Fibroblast of lung (primary cell): Measurements from ENCODE around the gene PROK1. TPM values are rescaled to one million over a fixed set of nuclear protein-coding genes. Genes with fewer than 3 reads are reported as not detected.

ENCODE experiments used
- DNase-seq, 2 donors: peaks; one replicate each; pipeline versions ENCODE4 v3.0.0 to v3.0.0-alpha.2; 2010; ENCODE audit warnings: low read depth in 2 of 2
- H2AFZ ChIP-seq: 2 replicates; pipeline ENCODE4 v1.5.1; 2012; ENCODE audit warnings: low read length, control low read depth, inconsistent platforms
- H3K27ac ChIP-seq: 2 replicates; pipeline ENCODE4 v1.5.1; 2011; ENCODE audit warnings: low read length, control low read depth; ENCODE audit not compliant: insufficient read depth
- H3K27me3 ChIP-seq: 2 replicates; pipeline ENCODE4 v1.5.1; 2011; ENCODE audit warnings: mild to moderate bottlenecking, low read length; ENCODE audit not compliant: control insufficient read depth, insufficient read depth
- H3K36me3 ChIP-seq: 2 replicates; pipeline ENCODE4 v1.5.1; 2011; ENCODE audit warnings: low read length; ENCODE audit not compliant: control insufficient read depth, insufficient read depth
- H3K4me1 ChIP-seq: 2 replicates; pipeline ENCODE4 v1.5.1; 2011; ENCODE audit warnings: low read length; ENCODE audit not compliant: control insufficient read depth, insufficient read depth; ENCODE audit errors: extremely low read depth
- H3K4me2 ChIP-seq: 2 replicates; pipeline ENCODE4 v1.5.1; 2011; ENCODE audit warnings: low read length, control low read depth; ENCODE audit not compliant: insufficient read depth; ENCODE audit errors: extremely low read depth
- H3K4me3 ChIP-seq, 4 experiments: fragments of 200-600 bp in 1 of 4; sonication (generic) in 1 of 4; replicated peaks in 1 of 4; 2 replicates each; pipeline ENCODE4 v1.5.1; 2011 to 2016; ENCODE audit warnings: low read length in 4 of 4, low read depth in 3 of 4, mild to moderate bottlenecking in 3 of 4, control low read depth in 2 of 4, inconsistent platforms in 1 of 4, mixed read lengths in 1 of 4; ENCODE audit not compliant: insufficient read depth in 1 of 4; ENCODE audit errors: control extremely low read depth in 1 of 4
- H3K79me2 ChIP-seq: 2 replicates; pipeline ENCODE4 v1.5.1; 2012; ENCODE audit warnings: mild to moderate bottlenecking, low read length, inconsistent platforms; ENCODE audit not compliant: control insufficient read depth, insufficient read depth
- H3K9ac ChIP-seq: 2 replicates; pipeline ENCODE4 v1.5.1; 2011; ENCODE audit warnings: mild to moderate bottlenecking, low read length, control low read depth; ENCODE audit not compliant: insufficient read depth
- H3K9me3 ChIP-seq: 2 replicates; pipeline ENCODE4 v1.5.1; 2012; ENCODE audit warnings: low read depth, low read length; ENCODE audit not compliant: control insufficient read depth, insufficient read depth
- H4K20me1 ChIP-seq: 2 replicates; pipeline ENCODE4 v1.5.1; 2011; ENCODE audit warnings: low read length; ENCODE audit not compliant: control insufficient read depth, insufficient read depth; ENCODE audit errors: extremely low read depth
- EZH2 ChIP-seq: IDR thresholded peaks from 2 replicates; pipeline ENCODE4 v1.5.1; 2012; ENCODE audit warnings: low read length, control low read depth, mild to moderate bottlenecking; ENCODE audit errors: missing control alignments
- polyA plus RNA-seq, 2 donors: library from polyadenylated mRNA; depleted of rRNA in 1 of 2; stranded (reverse) in 1 of 2; unstranded in 1 of 2; fragments of >200 nt; gene quantifications; 2 replicates each; pipeline ENCODE4 v1.2.1, GENCODE V29; 2011 to 2012; ENCODE audit warnings: missing spikeins in 1 of 2
- total RNA-seq: library from RNA; depleted of rRNA; stranded (reverse); fragments of >200 nt; gene quantifications from 2 replicates; pipeline ENCODE4 v1.2.1, GENCODE V29; 2014
- TF ChIP-seq, protein P1 (sequence below), 2 donors: IDR thresholded peaks in 1 of 2; conservative IDR thresholded peaks in 1 of 2; 1 replicate in 1 of 2; 2 replicates in 1 of 2; pipeline ENCODE4 v1.5.1; 2011 to 2012; ENCODE audit warnings: low read length in 2 of 2, control low read depth in 1 of 2, inconsistent platforms in 1 of 2, low read depth in 1 of 2, mild to moderate bottlenecking in 1 of 2

PROK1 gene
- total and polyA plus RNA-seq, 2 donors (not counting 1 experiment from before 2014, with no cell fraction given) = not detected

GRCh38 chr1:110478886-110479285 is 27.9 kb downstream of the PROK1 start:
- no peak for DNase-seq
- Histone ChIP-seq H3K4me1 (peaks cover 2% of the 10 kb centered on the region), H2AFZ (no peak overlapping the region), H3K9ac (no peak overlapping the region), H3K4me2 (no peak overlapping the region), H3K79me2 (no peaks in the 10 kb centered on the region), H3K27ac (no peak overlapping the region), H3K36me3 (no peaks in the 10 kb centered on the region), H4K20me1 (no peaks in the 10 kb centered on the region), H3K4me3 (no peak overlapping the region), H3K9me3 (no peaks in the 10 kb centered on the region), H3K27me3 (peaks cover 5% of the 10 kb centered on the region)
- no peak for TF ChIP-seq EZH2
- TF ChIP-seq, protein P1, sequence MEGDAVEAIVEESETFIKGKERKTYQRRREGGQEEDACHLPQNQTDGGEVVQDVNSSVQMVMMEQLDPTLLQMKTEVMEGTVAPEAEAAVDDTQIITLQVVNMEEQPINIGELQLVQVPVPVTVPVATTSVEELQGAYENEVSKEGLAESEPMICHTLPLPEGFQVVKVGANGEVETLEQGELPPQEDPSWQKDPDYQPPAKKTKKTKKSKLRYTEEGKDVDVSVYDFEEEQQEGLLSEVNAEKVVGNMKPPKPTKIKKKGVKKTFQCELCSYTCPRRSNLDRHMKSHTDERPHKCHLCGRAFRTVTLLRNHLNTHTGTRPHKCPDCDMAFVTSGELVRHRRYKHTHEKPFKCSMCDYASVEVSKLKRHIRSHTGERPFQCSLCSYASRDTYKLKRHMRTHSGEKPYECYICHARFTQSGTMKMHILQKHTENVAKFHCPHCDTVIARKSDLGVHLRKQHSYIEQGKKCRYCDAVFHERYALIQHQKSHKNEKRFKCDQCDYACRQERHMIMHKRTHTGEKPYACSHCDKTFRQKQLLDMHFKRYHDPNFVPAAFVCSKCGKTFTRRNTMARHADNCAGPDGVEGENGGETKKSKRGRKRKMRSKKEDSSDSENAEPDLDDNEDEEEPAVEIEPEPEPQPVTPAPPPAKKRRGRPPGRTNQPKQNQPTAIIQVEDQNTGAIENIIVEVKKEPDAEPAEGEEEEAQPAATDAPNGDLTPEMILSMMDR (conservative IDR thresholded peaks at IDR 0.05 in 1 of 2, IDR thresholded peaks at IDR 0.05 in 1 of 2; ENCODE audit: low read depth in 1 of 2, low read length in 2 of 2) = no peak

DNA sequence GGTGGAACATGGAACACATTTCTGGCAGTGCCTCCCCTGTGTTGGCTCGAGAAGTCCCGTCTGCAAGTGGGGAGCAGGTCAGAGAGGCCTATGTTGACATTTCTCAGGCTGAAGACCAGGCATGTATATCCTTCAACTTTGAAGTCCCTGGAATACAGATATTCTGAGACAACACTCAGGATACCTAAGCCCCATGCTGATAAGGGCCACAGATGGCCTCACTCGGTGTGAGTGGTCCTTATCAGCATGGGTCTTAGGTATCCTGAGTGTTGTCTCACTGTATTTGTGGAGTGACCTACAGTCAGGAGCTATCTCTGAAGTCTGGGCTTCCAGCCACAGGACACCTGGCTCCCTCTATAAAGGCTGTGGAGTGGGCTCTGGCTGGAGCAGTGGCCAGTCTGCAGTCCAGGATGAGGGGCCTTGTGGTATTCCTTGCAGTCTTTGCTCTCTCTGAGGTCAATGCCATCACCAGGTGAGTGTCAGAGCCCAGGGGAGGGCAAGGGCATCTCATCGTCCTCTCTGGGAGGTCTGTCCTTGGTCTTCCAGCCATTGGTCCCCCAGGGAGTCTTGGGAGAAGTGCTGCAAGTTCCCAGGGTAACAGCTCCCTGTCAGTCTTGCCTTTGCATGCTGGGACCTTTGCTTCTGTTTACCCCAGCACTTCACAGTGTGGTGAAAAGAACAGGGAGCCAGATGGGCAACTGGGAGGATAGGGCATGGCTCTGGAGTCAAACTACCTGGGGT is 29.6 kb downstream of the PROK1 start:
- Histone ChIP-seq H3K9me3 (no peaks in the 10 kb centered on the region), H4K20me1 (no peaks in the 10 kb centered on the region), H3K4me2 (no peak overlapping the region), H3K79me2 (no peaks in the 10 kb centered on the region), H3K9ac (no peak overlapping the region), H3K4me1 (peaks cover 2% of the 10 kb centered on the region), H3K27ac (no peak overlapping the region), H2AFZ (no peak overlapping the region), H3K36me3 (no peaks in the 10 kb centered on the region), H3K4me3 (no peak overlapping the region), H3K27me3 (peaks cover 9% of the 10 kb centered on the region)
- TF ChIP-seq, protein P1 (conservative IDR thresholded peaks at IDR 0.05 in 1 of 2, IDR thresholded peaks at IDR 0.05 in 1 of 2; ENCODE audit: low read depth in 1 of 2, low read length in 2 of 2) = no peak
- no peak for TF ChIP-seq EZH2
- DNase-seq = no peak

GRCh38 chr1:110481968-110482623 is 31.1 kb downstream of the PROK1 start:
- H2AFZ ChIP-seq = no peak overlapping the region
- no peak for DNase-seq

More at GRCh38 chr1:110481968-110482623, 31.1 kb downstream of the PROK1 start:
- H3K9ac ChIP-seq = no peak overlapping the region
- H3K9me3 ChIP-seq = no peaks in the 10 kb centered on the region
- no peak overlapping the region for H3K27ac ChIP-seq
- H3K79me2 ChIP-seq = no peaks in the 10 kb centered on the region
- peaks cover 13% of the 10 kb centered on the region for H3K27me3 ChIP-seq
- H3K4me2 ChIP-seq = no peak overlapping the region
- no peak overlapping the region for H3K4me3 ChIP-seq
- no peaks in the 10 kb centered on the region for H3K36me3 ChIP-seq
- TF ChIP-seq, protein P1 (conservative IDR thresholded peaks at IDR 0.05 in 1 of 2, IDR thresholded peaks at IDR 0.05 in 1 of 2; ENCODE audit: low read depth in 1 of 2, low read length in 2 of 2) = no peak
- TF ChIP-seq EZH2 = no peak
- no peaks in the 10 kb centered on the region for H4K20me1 ChIP-seq
- peaks cover 2% of the 10 kb centered on the region for H3K4me1 ChIP-seq
